ENCODE measurements around the gene TXNL1. TPM values are rescaled to one million over a fixed set of nuclear protein-coding genes. Genes with fewer than 3 reads are reported as not detected.

The TXNL1 gene
- total RNA-seq, 1 experiment from 2014 or later: 72.8 TPM

GRCh38 chr18:56570978-56571377 is 67.4 kb downstream of the TXNL1 start:
- H3K9me3 Mint-ChIP-seq: 0 out of 2 replicates have a peak, but pooled peaks cover 7% of the 10 kb centered on the region
- H3K27ac Mint-ChIP-seq: no peak overlapping the region
- no peak overlapping the region for H3K4me3 Mint-ChIP-seq

DNA sequence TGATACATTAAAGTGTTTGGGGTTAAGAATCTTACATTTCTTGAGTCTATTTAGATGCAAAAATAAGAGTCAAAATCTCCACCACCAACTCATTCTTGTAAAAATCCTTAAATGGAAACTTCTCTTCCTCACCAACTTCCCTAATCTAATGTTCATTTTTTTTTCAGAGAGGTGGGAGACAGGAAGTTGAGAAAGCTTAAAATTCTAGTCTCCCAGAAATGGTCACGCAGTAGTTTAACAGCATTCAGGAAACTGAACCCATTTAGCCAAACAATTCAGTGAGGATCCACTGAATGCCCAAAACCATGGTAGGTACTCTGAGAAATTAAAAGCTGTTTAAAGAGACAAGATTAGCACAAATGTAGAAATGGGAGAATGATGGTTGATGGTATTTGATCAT is 69.0 kb downstream of the TXNL1 start:
- CTCF ChIA-PET: interaction anchor here (0.6 kb wide), 1 partner anchor 394 kb away, joined by 3 read pairs; no protein-coding TSS in a partner anchor
- Mint-ChIP-seq H3K4me3 (no peak overlapping the region), H3K27me3 (ENCODE audit: low read depth) (0 out of 2 replicates have a peak, but pooled peaks cover 2% of the 10 kb centered on the region), H3K27ac (no peak overlapping the region), H3K36me3 (no peaks in the 10 kb centered on the region), H3K4me1 (peaks cover 6% of the 10 kb centered on the region; the same call in 1 of the 2 replicates), H3K9me3 (0 out of 2 replicates have a peak, but pooled peaks cover 7% of the 10 kb centered on the region)
- no peak for TF ChIP-seq ZBTB43 (CRISPR knock-in tag; IDR thresholded peaks at IDR 0.05)
- no peak for TF ChIP-seq ZNF416 (CRISPR knock-in tag; IDR thresholded peaks at IDR 0.05)
- TF ChIP-seq ATF6 (CRISPR knock-in tag; IDR thresholded peaks at IDR 0.05): no peak
- TF ChIP-seq IRF2 (CRISPR knock-in tag; IDR thresholded peaks at IDR 0.05; ENCODE audit: borderline replicate concordance, low read depth): no peak
- no peak for TF ChIP-seq E2F4 (CRISPR knock-in tag; IDR thresholded peaks at IDR 0.05; ENCODE audit: borderline replicate concordance, low read depth)
- TF ChIP-seq NR1H2 (CRISPR knock-in tag; IDR thresholded peaks at IDR 0.05): no peak
- no peak for TF ChIP-seq MYBL2 (CRISPR knock-in tag; IDR thresholded peaks at IDR 0.05)
- TF ChIP-seq, protein P1, sequence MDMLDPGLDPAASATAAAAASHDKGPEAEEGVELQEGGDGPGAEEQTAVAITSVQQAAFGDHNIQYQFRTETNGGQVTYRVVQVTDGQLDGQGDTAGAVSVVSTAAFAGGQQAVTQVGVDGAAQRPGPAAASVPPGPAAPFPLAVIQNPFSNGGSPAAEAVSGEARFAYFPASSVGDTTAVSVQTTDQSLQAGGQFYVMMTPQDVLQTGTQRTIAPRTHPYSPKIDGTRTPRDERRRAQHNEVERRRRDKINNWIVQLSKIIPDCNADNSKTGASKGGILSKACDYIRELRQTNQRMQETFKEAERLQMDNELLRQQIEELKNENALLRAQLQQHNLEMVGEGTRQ (CRISPR knock-in tag; IDR thresholded peaks at IDR 0.05): no peak
- TF ChIP-seq NFATC4 (CRISPR knock-in tag; IDR thresholded peaks at IDR 0.05): no peak
- DNase-seq (ENCODE audit: low spot score) (no peak), ATAC-seq (no peak)
- POLR2A ChIA-PET: no interaction called here

More at GRCh38 chr18:56570978-56571377, 67.4 kb downstream of the TXNL1 start:
- H3K27me3 Mint-ChIP-seq (ENCODE audit: low read depth): 0 out of 2 replicates have a peak, but pooled peaks cover 2% of the 10 kb centered on the region
- peaks cover 7% of the 10 kb centered on the region for H3K4me1 Mint-ChIP-seq
- POLR2A ChIA-PET: no interaction called here
- CTCF ChIA-PET: no interaction called here
- ATAC-seq (no peak), DNase-seq (ENCODE audit: low spot score) (no peak)
- TF ChIP-seq ETV6 (CRISPR knock-in tag; IDR thresholded peaks at IDR 0.05) (no peak), ZNF232 (CRISPR knock-in tag; IDR thresholded peaks at IDR 0.05) (no peak)
- no peaks in the 10 kb centered on the region for H3K36me3 Mint-ChIP-seq

- ATAC-seq (no peak), DNase-seq (ENCODE audit: low spot score) (no peak)
- peaks cover 8% of the 10 kb centered on the region; the same call in 1 of the 2 replicates for H3K9me3 Mint-ChIP-seq
- H3K36me3 Mint-ChIP-seq: no peaks in the 10 kb centered on the region
- H3K4me1 Mint-ChIP-seq: peaks cover 6% of the 10 kb centered on the region
- CTCF ChIA-PET: no interaction called here
- no peak overlapping the region for H3K27ac Mint-ChIP-seq
- no peak overlapping the region for H3K4me3 Mint-ChIP-seq
- POLR2A ChIA-PET: no interaction called here
- H3K27me3 Mint-ChIP-seq (ENCODE audit: low read depth): 0 out of 2 replicates have a peak, but pooled peaks cover 2% of the 10 kb centered on the region
- no peak for TF ChIP-seq NR1H2 (CRISPR knock-in tag; IDR thresholded peaks at IDR 0.05)
- TF ChIP-seq ZNF281 (CRISPR knock-in tag; IDR thresholded peaks at IDR 0.05): no peak
- no peak for TF ChIP-seq TP53 (CRISPR knock-in tag; IDR thresholded peaks at IDR 0.05)
- no peak for TF ChIP-seq FOXK1 (CRISPR knock-in tag; IDR thresholded peaks at IDR 0.05)
- no peak for TF ChIP-seq HMGA2 (CRISPR knock-in tag; IDR thresholded peaks at IDR 0.05)
- no peak for TF ChIP-seq TEAD1 (CRISPR knock-in tag; IDR thresholded peaks at IDR 0.05)
- TF ChIP-seq, protein P2, sequence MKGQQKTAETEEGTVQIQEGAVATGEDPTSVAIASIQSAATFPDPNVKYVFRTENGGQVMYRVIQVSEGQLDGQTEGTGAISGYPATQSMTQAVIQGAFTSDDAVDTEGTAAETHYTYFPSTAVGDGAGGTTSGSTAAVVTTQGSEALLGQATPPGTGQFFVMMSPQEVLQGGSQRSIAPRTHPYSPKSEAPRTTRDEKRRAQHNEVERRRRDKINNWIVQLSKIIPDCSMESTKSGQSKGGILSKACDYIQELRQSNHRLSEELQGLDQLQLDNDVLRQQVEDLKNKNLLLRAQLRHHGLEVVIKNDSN (CRISPR knock-in tag; IDR thresholded peaks at IDR 0.05): no peak
- TF ChIP-seq, protein P3, sequence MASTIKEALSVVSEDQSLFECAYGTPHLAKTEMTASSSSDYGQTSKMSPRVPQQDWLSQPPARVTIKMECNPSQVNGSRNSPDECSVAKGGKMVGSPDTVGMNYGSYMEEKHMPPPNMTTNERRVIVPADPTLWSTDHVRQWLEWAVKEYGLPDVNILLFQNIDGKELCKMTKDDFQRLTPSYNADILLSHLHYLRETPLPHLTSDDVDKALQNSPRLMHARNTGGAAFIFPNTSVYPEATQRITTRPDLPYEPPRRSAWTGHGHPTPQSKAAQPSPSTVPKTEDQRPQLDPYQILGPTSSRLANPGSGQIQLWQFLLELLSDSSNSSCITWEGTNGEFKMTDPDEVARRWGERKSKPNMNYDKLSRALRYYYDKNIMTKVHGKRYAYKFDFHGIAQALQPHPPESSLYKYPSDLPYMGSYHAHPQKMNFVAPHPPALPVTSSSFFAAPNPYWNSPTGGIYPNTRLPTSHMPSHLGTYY (CRISPR knock-in tag; IDR thresholded peaks at IDR 0.05): no peak
Measured at GRCh38 chr18:56568986-56569385, 69.4 kb downstream of the TXNL1 start.

Measured in WTC11 (cell line).